Measurements from ENCODE around the gene XRCC3.
A peak's percentile ranks its signal among the peaks of the same experiment; 100 is the strongest.

Gene XRCC3

GRCh38 chr14:103715052-103716000 is at the start of gene XRCC3, which contains the start of gene ZFYVE21:
Gene XRCC3, minus strand, starts transcription at chr14:103715451. Its CDS starts 4,364 bp downstream, at chr14:103711087.
Gene ZFYVE21, plus strand, starts transcription at chr14:103715810. Its CDS starts 32 bp downstream, at chr14:103715842.
- Histone ChIP-seq H3K9me2 (ENCODE audit: low read depth, low read length) (no peaks in the 10 kb centered on the region), H3K9me3 (ENCODE audit: low read length) (no peaks in the 10 kb centered on the region), H3K27me3 (ENCODE audit: insufficient read depth, low read length) (no peaks in the 10 kb centered on the region), H3K36me3 (ENCODE audit: insufficient read depth, low read length) (peaks cover 36% of the 10 kb centered on the region; the same call in 1 of the 2 replicates), H3K4me1 (ENCODE audit: insufficient read depth, low read length, severe bottlenecking) (peaks cover 79% of the 10 kb centered on the region), H3K4me2 (ENCODE audit: low read length) (peak within 1 kb of the TSS; percentile 89), H2AFZ (ENCODE audit: low read length) (no peak within 1 kb of the TSS), H3K27ac (ENCODE audit: low read depth, low read length, poor library complexity, severe bottlenecking) (peak within 1 kb of the TSS; percentile 60), H3K4me3 (ENCODE audit: low read depth, low read length, poor library complexity, severe bottlenecking) (peak within 1 kb of the TSS; percentile 89), H3K9ac (ENCODE audit: low read length) (peak within 1 kb of the TSS; percentile 93), H4K20me1 (ENCODE audit: insufficient read depth, low read length) (no peaks in the 10 kb centered on the region), H3F3A (ENCODE audit: insufficient read depth, low read length) (no peaks in the 10 kb centered on the region), H3K79me2 (ENCODE audit: insufficient read depth, low read length) (peaks cover 36% of the 10 kb centered on the region)
- TF ChIP-seq EZH2 (IDR thresholded peaks at IDR 0.05; ENCODE audit: borderline replicate concordance, low read length), result no peak
- TF ChIP-seq CTCF (IDR thresholded peaks at IDR 0.05; ENCODE audit: low read length), result no peak

GRCh38 chr14:103763730-103764488 is 48.7 kb upstream of the XRCC3 start:
- H3K4me2 ChIP-seq (ENCODE audit: low read length), result peak overlapping the region; percentile 64

More at GRCh38 chr14:103763730-103764488, 48.7 kb upstream of the XRCC3 start:
- Histone ChIP-seq H3F3A (ENCODE audit: insufficient read depth, low read length) (peaks cover 3% of the 10 kb centered on the region; the same call in 1 of the 2 replicates), H3K79me2 (ENCODE audit: insufficient read depth, low read length) (no peaks in the 10 kb centered on the region), H3K27me3 (ENCODE audit: insufficient read depth, low read length) (no peaks in the 10 kb centered on the region), H3K9me2 (ENCODE audit: low read depth, low read length) (no peaks in the 10 kb centered on the region), H3K36me3 (ENCODE audit: insufficient read depth, low read length) (no peaks in the 10 kb centered on the region; the same call in 1 of the 2 replicates), H3K9ac (ENCODE audit: low read length) (peak overlapping the region; percentile 48), H3K27ac (ENCODE audit: low read depth, low read length, poor library complexity, severe bottlenecking) (peak overlapping the region; percentile 91), H2AFZ (ENCODE audit: low read length) (no peak overlapping the region), H4K20me1 (ENCODE audit: insufficient read depth, low read length) (no peaks in the 10 kb centered on the region), H3K9me3 (ENCODE audit: low read length) (peaks cover 5% of the 10 kb centered on the region; the same call in 1 of the 2 replicates), H3K4me3 (ENCODE audit: low read depth, low read length, poor library complexity, severe bottlenecking) (peak overlapping the region; percentile 45), H3K4me1 (ENCODE audit: insufficient read depth, low read length, severe bottlenecking) (peaks cover 38% of the 10 kb centered on the region)
- no peak for TF ChIP-seq CTCF (IDR thresholded peaks at IDR 0.05; ENCODE audit: low read length)
- no peak for TF ChIP-seq EZH2 (IDR thresholded peaks at IDR 0.05; ENCODE audit: borderline replicate concordance, low read length)
